ENCODE data around the gene LRRC32.
A peak's percentile ranks its signal among the peaks of the same experiment; 100 is the strongest.

The LRRC32 gene

DNA sequence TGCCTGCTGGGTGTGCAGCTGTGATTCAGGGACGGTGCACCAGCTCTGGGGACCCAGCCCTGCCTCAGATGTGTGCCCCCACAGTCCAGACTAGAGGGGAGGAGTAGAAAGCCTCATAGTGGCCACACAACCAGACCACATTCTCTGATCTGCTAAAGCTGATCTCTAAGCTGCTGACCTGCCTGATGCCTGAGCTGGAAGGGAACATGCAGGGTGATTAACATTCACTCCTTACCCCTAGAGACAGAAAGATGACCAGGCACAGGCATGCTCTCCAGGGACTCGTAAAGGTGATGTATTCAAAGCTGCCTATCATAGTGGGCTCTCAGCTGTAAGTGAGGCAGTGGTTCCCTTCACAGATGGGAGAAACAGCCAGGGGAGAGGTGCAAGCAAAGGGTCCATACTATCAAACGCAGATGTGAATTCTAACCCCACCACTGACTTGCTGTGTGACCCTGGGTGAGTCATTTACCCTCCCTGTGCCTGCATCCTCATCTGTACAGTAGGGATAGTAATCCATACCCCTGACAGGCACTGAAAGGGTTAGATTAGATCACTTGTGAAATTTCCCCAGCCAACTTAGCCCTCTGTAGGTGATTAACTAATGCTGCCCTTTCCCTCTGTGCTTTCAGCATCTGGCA is 29.0 kb upstream of the LRRC32 start:
- H3K79me2 ChIP-seq (ENCODE audit: control insufficient read depth, insufficient read depth, low read length, unreplicated experiment) = no peaks in the 10 kb centered on the region
- H3K27ac ChIP-seq (ENCODE audit: low read depth, low read length) = peak overlapping the region; percentile 49; the same call in 1 of the 2 replicates
- H3K4me3 ChIP-seq (ENCODE audit: low read depth, low read length) = no peak overlapping the region
- no peaks in the 10 kb centered on the region for H3K36me3 ChIP-seq (ENCODE audit: insufficient read depth, low read length)
- no peak overlapping the region for H2AFZ ChIP-seq (ENCODE audit: low read length, unreplicated experiment)
- peaks cover 38% of the 10 kb centered on the region for H3K4me1 ChIP-seq (ENCODE audit: control insufficient read depth, insufficient read depth, low read length, unreplicated experiment)
- H3K27me3 ChIP-seq (ENCODE audit: insufficient read depth, low read length) = no peaks in the 10 kb centered on the region

GRCh38 chr11:76698321-76699043 is 27.9 kb upstream of the LRRC32 start:
- Histone ChIP-seq H2AFZ (ENCODE audit: low read length, unreplicated experiment) (no peak overlapping the region), H3K4me3 (ENCODE audit: low read depth, low read length) (no peak overlapping the region), H3K79me2 (ENCODE audit: control insufficient read depth, insufficient read depth, low read length, unreplicated experiment) (no peaks in the 10 kb centered on the region), H3K36me3 (ENCODE audit: insufficient read depth, low read length) (no peaks in the 10 kb centered on the region), H3K27me3 (ENCODE audit: insufficient read depth, low read length) (no peaks in the 10 kb centered on the region), H3K27ac (ENCODE audit: low read depth, low read length) (no peak overlapping the region), H3K4me1 (ENCODE audit: control insufficient read depth, insufficient read depth, low read length, unreplicated experiment) (peaks cover 43% of the 10 kb centered on the region)

DNA sequence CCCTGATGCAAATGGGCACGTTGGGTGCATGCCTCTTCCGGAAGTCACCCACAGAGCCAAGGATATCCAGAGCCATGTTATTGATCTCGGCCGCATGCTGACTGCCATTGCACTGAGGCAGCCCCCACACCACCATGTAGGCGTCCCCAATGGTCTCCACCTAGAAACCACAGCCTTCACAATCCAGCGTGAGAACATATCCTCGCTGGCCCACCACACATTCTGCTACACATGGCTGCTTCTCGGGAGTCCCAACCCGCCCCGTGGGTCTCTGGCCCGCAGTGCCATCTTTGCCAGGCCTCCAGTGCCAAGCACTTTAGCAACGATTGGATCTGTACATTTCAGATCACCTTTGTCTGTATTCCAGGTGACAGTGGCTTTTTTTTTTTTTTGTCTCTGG is 26.2 kb upstream of the LRRC32 start:
- Histone ChIP-seq H3K27me3 (ENCODE audit: insufficient read depth, low read length) (no peaks in the 10 kb centered on the region), H3K4me1 (ENCODE audit: control insufficient read depth, insufficient read depth, low read length, unreplicated experiment) (peaks cover 34% of the 10 kb centered on the region), H2AFZ (ENCODE audit: low read length, unreplicated experiment) (no peak overlapping the region), H3K36me3 (ENCODE audit: insufficient read depth, low read length) (no peaks in the 10 kb centered on the region), H3K79me2 (ENCODE audit: control insufficient read depth, insufficient read depth, low read length, unreplicated experiment) (no peaks in the 10 kb centered on the region), H3K27ac (ENCODE audit: low read depth, low read length) (no peak overlapping the region), H3K4me3 (ENCODE audit: low read depth, low read length) (no peak overlapping the region)

DNA sequence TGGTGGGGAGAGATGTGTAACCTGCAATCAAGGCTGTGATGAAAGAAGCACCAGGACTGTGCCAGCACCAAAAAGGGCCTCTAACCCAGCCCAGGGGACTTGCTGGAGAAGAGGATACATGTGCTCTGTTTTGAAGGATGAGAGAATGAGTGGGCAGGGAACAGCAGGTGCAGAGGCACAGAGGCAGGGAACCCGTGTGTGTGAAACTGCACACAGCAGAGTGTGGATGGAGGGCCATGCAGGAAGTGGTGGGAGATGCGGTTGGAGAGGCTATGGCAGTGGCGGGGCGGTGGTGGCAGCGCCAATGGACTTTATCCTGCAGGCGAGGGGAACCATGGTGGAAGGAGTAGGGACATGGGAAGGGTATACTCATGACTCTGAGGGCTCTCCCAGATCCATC is 25.2 kb upstream of the LRRC32 start:
- Histone ChIP-seq H3K27me3 (ENCODE audit: insufficient read depth, low read length) (no peaks in the 10 kb centered on the region), H3K4me3 (ENCODE audit: low read depth, low read length) (no peak overlapping the region), H3K27ac (ENCODE audit: low read depth, low read length) (no peak overlapping the region), H2AFZ (ENCODE audit: low read length, unreplicated experiment) (no peak overlapping the region), H3K4me1 (ENCODE audit: control insufficient read depth, insufficient read depth, low read length, unreplicated experiment) (peaks cover 29% of the 10 kb centered on the region), H3K79me2 (ENCODE audit: control insufficient read depth, insufficient read depth, low read length, unreplicated experiment) (no peaks in the 10 kb centered on the region), H3K36me3 (ENCODE audit: insufficient read depth, low read length) (no peaks in the 10 kb centered on the region)

- H3K4me1 ChIP-seq (ENCODE audit: control insufficient read depth, insufficient read depth, low read length, unreplicated experiment) = peaks cover 28% of the 10 kb centered on the region
- H3K27me3 ChIP-seq (ENCODE audit: insufficient read depth, low read length) = no peaks in the 10 kb centered on the region
- H3K36me3 ChIP-seq (ENCODE audit: insufficient read depth, low read length) = no peaks in the 10 kb centered on the region
- no peak overlapping the region for H3K27ac ChIP-seq (ENCODE audit: low read depth, low read length)
- no peaks in the 10 kb centered on the region for H3K79me2 ChIP-seq (ENCODE audit: control insufficient read depth, insufficient read depth, low read length, unreplicated experiment)
- no peak overlapping the region for H2AFZ ChIP-seq (ENCODE audit: low read length, unreplicated experiment)
- no peak overlapping the region for H3K4me3 ChIP-seq (ENCODE audit: low read depth, low read length)
These were observed 24.6 kb upstream of the LRRC32 start for GRCh38 chr11:76695133-76695532.

DNA sequence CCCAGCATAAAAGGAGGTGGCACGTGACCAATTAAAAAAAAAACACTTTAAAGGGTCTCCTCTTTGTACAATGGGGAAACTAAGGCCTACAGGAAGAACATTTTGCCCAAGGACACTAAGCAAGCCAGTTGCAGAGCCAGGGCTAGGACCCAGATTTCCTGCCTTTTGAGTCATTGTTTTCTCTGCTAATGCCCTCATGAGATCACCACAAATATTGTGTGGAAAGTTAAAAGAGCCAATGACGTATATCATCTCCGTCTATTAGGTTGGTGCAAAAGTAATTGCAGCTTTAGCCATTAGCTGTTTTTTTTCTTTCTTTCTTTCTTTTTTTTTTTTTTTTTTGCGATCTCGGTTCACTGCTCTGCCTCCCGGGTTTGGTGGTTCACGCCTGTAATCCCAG is 24.1 kb upstream of the LRRC32 start:
- Histone ChIP-seq H3K36me3 (ENCODE audit: insufficient read depth, low read length) (no peaks in the 10 kb centered on the region), H3K4me1 (ENCODE audit: control insufficient read depth, insufficient read depth, low read length, unreplicated experiment) (peaks cover 23% of the 10 kb centered on the region), H2AFZ (ENCODE audit: low read length, unreplicated experiment) (no peak overlapping the region), H3K4me3 (ENCODE audit: low read depth, low read length) (no peak overlapping the region), H3K79me2 (ENCODE audit: control insufficient read depth, insufficient read depth, low read length, unreplicated experiment) (no peaks in the 10 kb centered on the region), H3K27ac (ENCODE audit: low read depth, low read length) (no peak overlapping the region), H3K27me3 (ENCODE audit: insufficient read depth, low read length) (no peaks in the 10 kb centered on the region)

DNA sequence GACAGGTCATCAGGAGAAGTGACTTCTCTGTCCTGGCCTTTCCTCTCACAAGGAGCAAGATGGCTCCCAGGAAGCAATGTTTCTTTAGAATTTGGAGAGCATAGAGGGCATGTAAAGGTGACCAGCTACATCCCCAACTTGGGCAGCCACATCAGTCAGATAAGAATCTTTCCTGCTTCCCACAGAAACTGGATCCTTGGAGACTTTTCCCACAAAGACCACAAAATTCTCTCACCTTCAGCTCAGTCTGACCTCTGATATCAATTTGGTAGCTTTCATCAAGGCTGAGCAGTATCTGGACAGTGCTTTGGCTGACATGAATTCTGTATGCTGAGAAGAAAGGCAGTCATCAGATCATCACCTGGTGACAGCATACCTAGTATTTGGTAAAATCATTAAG is 23.3 kb upstream of the LRRC32 start:
- Histone ChIP-seq H3K27me3 (ENCODE audit: insufficient read depth, low read length) (no peaks in the 10 kb centered on the region), H3K27ac (ENCODE audit: low read depth, low read length) (no peak overlapping the region), H3K36me3 (ENCODE audit: insufficient read depth, low read length) (no peaks in the 10 kb centered on the region), H3K4me1 (ENCODE audit: control insufficient read depth, insufficient read depth, low read length, unreplicated experiment) (peaks cover 15% of the 10 kb centered on the region), H3K4me3 (ENCODE audit: low read depth, low read length) (no peak overlapping the region), H2AFZ (ENCODE audit: low read length, unreplicated experiment) (no peak overlapping the region), H3K79me2 (ENCODE audit: control insufficient read depth, insufficient read depth, low read length, unreplicated experiment) (no peaks in the 10 kb centered on the region)

GRCh38 chr11:76692956-76693355 is 22.4 kb upstream of the LRRC32 start:
- H3K79me2 ChIP-seq (ENCODE audit: control insufficient read depth, insufficient read depth, low read length, unreplicated experiment) = no peaks in the 10 kb centered on the region
- no peak overlapping the region for H3K27ac ChIP-seq (ENCODE audit: low read depth, low read length)

GRCh38 chr11:76691655-76692054 is 21.1 kb upstream of the LRRC32 start:
- Histone ChIP-seq H2AFZ (ENCODE audit: low read length, unreplicated experiment) (no peak overlapping the region), H3K27me3 (ENCODE audit: insufficient read depth, low read length) (no peaks in the 10 kb centered on the region), H3K27ac (ENCODE audit: low read depth, low read length) (no peak overlapping the region)

More at GRCh38 chr11:76692956-76693355, 22.4 kb upstream of the LRRC32 start:
- Histone ChIP-seq H3K27me3 (ENCODE audit: insufficient read depth, low read length) (no peaks in the 10 kb centered on the region), H2AFZ (ENCODE audit: low read length, unreplicated experiment) (no peak overlapping the region), H3K4me1 (ENCODE audit: control insufficient read depth, insufficient read depth, low read length, unreplicated experiment) (peaks cover 15% of the 10 kb centered on the region), H3K36me3 (ENCODE audit: insufficient read depth, low read length) (no peaks in the 10 kb centered on the region), H3K4me3 (ENCODE audit: low read depth, low read length) (no peak overlapping the region)

GRCh38 chr11:76690736-76691135 is 20.2 kb upstream of the LRRC32 start:
- no peaks in the 10 kb centered on the region for H3K79me2 ChIP-seq (ENCODE audit: control insufficient read depth, insufficient read depth, low read length, unreplicated experiment)
- H3K27ac ChIP-seq (ENCODE audit: low read depth, low read length) = peak overlapping the region; percentile 19; the same call in 1 of the 2 replicates
- no peak overlapping the region for H2AFZ ChIP-seq (ENCODE audit: low read length, unreplicated experiment)
- H3K27me3 ChIP-seq (ENCODE audit: insufficient read depth, low read length) = no peaks in the 10 kb centered on the region
- no peak overlapping the region for H3K4me3 ChIP-seq (ENCODE audit: low read depth, low read length)
- no peaks in the 10 kb centered on the region for H3K36me3 ChIP-seq (ENCODE audit: insufficient read depth, low read length)
- H3K4me1 ChIP-seq (ENCODE audit: control insufficient read depth, insufficient read depth, low read length, unreplicated experiment) = peaks cover 15% of the 10 kb centered on the region

More at GRCh38 chr11:76691655-76692054, 21.1 kb upstream of the LRRC32 start:
- Histone ChIP-seq H3K4me1 (ENCODE audit: control insufficient read depth, insufficient read depth, low read length, unreplicated experiment) (peaks cover 15% of the 10 kb centered on the region), H3K4me3 (ENCODE audit: low read depth, low read length) (no peak overlapping the region), H3K79me2 (ENCODE audit: control insufficient read depth, insufficient read depth, low read length, unreplicated experiment) (no peaks in the 10 kb centered on the region), H3K36me3 (ENCODE audit: insufficient read depth, low read length) (no peaks in the 10 kb centered on the region)
